Loucy (cell line): ENCODE data around the gene DNLZ.

Experiments used
- H2AFZ ChIP-seq: fragments of 200-600 bp; sonication (generic); 2 replicates; pipeline ENCODE4 v1.6.0; 2016; ENCODE audit warnings: antibody characterized with exemption, mild to moderate bottlenecking, low read length, moderate library complexity
- H3F3A ChIP-seq: fragments of 200-600 bp; 2 replicates; pipeline ENCODE4 v1.6.0; 2016; ENCODE audit warnings: antibody characterized with exemption, low read depth, mild to moderate bottlenecking
- H3K27me3 ChIP-seq: fragments of 200-600 bp; sonication (generic); 2 replicates; pipeline ENCODE4 v1.6.1; 2014; ENCODE audit warnings: low read length, mild to moderate bottlenecking; ENCODE audit not compliant: insufficient read depth, poor library complexity, severe bottlenecking
- H3K36me3 ChIP-seq: fragments of 200-600 bp; sonication (generic); 2 replicates; pipeline ENCODE4 v1.6.1; 2016; ENCODE audit warnings: low read length; ENCODE audit not compliant: insufficient read depth
- H3K4me1 ChIP-seq: fragments of 200-600 bp; sonication (generic); 2 replicates; pipeline ENCODE4 v1.5.1; 2014; ENCODE audit warnings: low read length, mild to moderate bottlenecking; ENCODE audit not compliant: insufficient read depth, poor library complexity, severe bottlenecking
- H3K4me2 ChIP-seq: fragments of 200-600 bp; sonication (generic); 2 replicates; pipeline ENCODE4 v1.6.0; 2014; ENCODE audit warnings: antibody characterized with exemption, low read length, low read depth, mild to moderate bottlenecking; ENCODE audit not compliant: poor library complexity, severe bottlenecking
- H3K4me3 ChIP-seq: fragments of 200-600 bp; sonication (generic); 2 replicates; pipeline ENCODE4 v1.5.1; 2014; ENCODE audit warnings: low read length, mild to moderate bottlenecking, mixed read lengths; ENCODE audit not compliant: poor library complexity, severe bottlenecking
- H3K79me2 ChIP-seq: fragments of 200-600 bp; sonication (generic); 2 replicates; pipeline ENCODE4 v1.6.1; 2014; ENCODE audit warnings: low read length; ENCODE audit not compliant: insufficient read depth
- H3K9ac ChIP-seq: fragments of 200-600 bp; sonication (generic); 2 replicates; pipeline ENCODE4 v1.6.0; 2014; ENCODE audit warnings: mild to moderate bottlenecking, low read depth, low read length, moderate library complexity; ENCODE audit not compliant: poor library complexity, severe bottlenecking
- H3K9me2 ChIP-seq: fragments of 200-600 bp; sonication (generic); replicated peaks from 2 replicates; pipeline ENCODE4 v1.6.1; 2016; ENCODE audit warnings: low read depth, low read length, mixed read lengths
- H3K9me3 ChIP-seq: fragments of 200-600 bp; sonication (generic); 2 replicates; pipeline ENCODE4 v1.6.1; 2014; ENCODE audit warnings: mild to moderate bottlenecking, antibody characterized with exemption, low read length, low read depth; ENCODE audit not compliant: insufficient read depth
- H4K20me1 ChIP-seq: fragments of 200-600 bp; sonication (generic); 2 replicates; pipeline ENCODE4 v1.6.0; 2014; ENCODE audit warnings: antibody characterized with exemption, low read length, mild to moderate bottlenecking; ENCODE audit not compliant: insufficient read depth, poor library complexity, severe bottlenecking
- CTCF ChIP-seq: fragments of 200-600 bp; sonication (generic); conservative IDR thresholded peaks from 2 replicates; pipeline ENCODE4 v1.5.1; 2014; ENCODE audit warnings: mild to moderate bottlenecking, antibody characterized with exemption, low read length
- EZH2phosphoT487 ChIP-seq: fragments of 200-600 bp; IDR thresholded peaks from 2 replicates; pipeline ENCODE4 v1.6.1; 2018; ENCODE audit warnings: antibody characterized with exemption, mild to moderate bottlenecking, moderate library complexity, borderline replicate concordance

The DNLZ gene

GRCh38 chr9:136318111-136318775 is 45.3 kb downstream of the DNLZ start:
- no peak overlapping the region for H3K4me2 ChIP-seq

DNA sequence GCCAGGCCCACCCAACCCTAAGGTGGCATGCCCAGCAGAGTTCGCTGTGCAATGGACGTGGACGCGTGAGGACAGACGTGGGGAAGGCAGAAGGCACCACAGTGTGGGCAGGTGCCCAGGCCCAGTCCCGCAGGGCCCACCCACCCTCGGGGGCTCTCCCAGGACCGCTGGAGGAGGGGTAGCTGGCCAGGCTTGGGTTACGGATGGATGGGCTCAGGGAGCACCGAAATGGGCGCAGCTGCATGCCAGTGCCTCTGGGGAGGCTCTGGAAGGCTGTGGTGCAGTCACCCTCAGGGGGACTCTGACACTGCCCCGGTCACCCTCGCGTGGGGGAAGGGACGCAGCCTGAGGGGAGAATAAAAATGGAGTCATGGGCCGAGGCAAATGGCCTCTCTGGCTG is 45.8 kb downstream of the DNLZ start:
- no peaks in the 10 kb centered on the region for H3K79me2 ChIP-seq
- H3F3A ChIP-seq = no peaks in the 10 kb centered on the region
- no peaks in the 10 kb centered on the region for H3K4me1 ChIP-seq
- H3K36me3 ChIP-seq = no peaks in the 10 kb centered on the region
- H3K9ac ChIP-seq = no peak overlapping the region
- no peak for TF ChIP-seq CTCF
- no peak for TF ChIP-seq EZH2phosphoT487
- H3K4me2 ChIP-seq = no peak overlapping the region
- no peaks in the 10 kb centered on the region for H4K20me1 ChIP-seq
- H3K9me3 ChIP-seq = no peaks in the 10 kb centered on the region; the same call in 1 of the 2 replicates
- H3K27me3 ChIP-seq = no peaks in the 10 kb centered on the region
- H3K4me3 ChIP-seq = no peak overlapping the region
- H2AFZ ChIP-seq = no peak overlapping the region
- H3K9me2 ChIP-seq = no peaks in the 10 kb centered on the region

More at GRCh38 chr9:136318111-136318775, 45.3 kb downstream of the DNLZ start:
- Histone ChIP-seq H4K20me1 (no peaks in the 10 kb centered on the region), H3K9me2 (no peaks in the 10 kb centered on the region), H3K9me3 (no peaks in the 10 kb centered on the region; the same call in 1 of the 2 replicates), H3K4me3 (no peak overlapping the region), H2AFZ (no peak overlapping the region), H3K79me2 (no peaks in the 10 kb centered on the region), H3K27me3 (no peaks in the 10 kb centered on the region), H3F3A (no peaks in the 10 kb centered on the region), H3K9ac (no peak overlapping the region), H3K36me3 (no peaks in the 10 kb centered on the region), H3K4me1 (no peaks in the 10 kb centered on the region)
- TF ChIP-seq CTCF = no peak
- no peak for TF ChIP-seq EZH2phosphoT487

DNA sequence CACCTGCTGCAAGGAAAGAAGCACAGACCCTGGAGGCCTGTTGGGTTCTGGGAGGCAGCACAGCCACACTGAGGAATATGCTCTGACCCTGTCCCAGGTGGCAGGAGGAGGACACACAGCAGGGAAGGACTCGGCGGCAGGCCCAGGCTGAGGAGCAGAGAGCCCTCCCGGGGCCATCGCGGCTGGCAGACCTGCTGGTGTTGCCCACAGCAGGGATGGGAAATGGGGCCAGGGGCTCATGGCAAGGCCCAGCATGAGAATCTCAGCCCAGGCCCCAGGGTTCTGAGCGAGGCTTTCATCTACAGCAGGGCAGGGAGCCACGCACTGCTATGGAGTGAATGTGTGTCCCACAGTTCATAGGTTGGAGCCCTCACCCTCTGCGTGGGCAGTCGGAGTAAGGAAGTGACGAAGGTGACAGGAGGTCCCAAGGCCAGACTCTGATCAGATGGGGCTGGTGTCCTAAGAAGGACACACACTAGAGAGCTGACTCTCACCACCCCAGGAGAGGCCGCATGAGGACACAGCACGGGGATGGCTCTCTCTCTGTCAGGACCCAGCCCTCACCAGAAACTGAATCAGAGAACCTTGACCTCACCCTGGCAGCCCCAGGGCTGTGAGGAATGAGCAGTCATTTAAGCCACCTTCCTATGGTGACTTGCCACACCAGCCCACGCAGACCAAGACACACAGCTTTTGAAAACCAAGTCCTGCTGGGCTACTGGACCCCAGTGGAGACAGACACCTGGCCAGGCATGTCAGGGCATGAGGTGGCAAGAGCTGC is 46.5 kb downstream of the DNLZ start:
- no peaks in the 10 kb centered on the region; the same call in 1 of the 2 replicates for H3K9me3 ChIP-seq
- H3K9ac ChIP-seq = no peak overlapping the region
- no peaks in the 10 kb centered on the region for H3K79me2 ChIP-seq
- H3F3A ChIP-seq = no peaks in the 10 kb centered on the region
- H3K4me1 ChIP-seq = no peaks in the 10 kb centered on the region
- no peak overlapping the region for H3K4me3 ChIP-seq
- no peak for TF ChIP-seq CTCF
- H3K9me2 ChIP-seq = no peaks in the 10 kb centered on the region
- no peak overlapping the region for H3K4me2 ChIP-seq
- H3K36me3 ChIP-seq = no peaks in the 10 kb centered on the region
- H2AFZ ChIP-seq = no peak overlapping the region
- H4K20me1 ChIP-seq = no peaks in the 10 kb centered on the region
- H3K27me3 ChIP-seq = no peaks in the 10 kb centered on the region
